Measurements from ENCODE around the gene SBSN. TPM values are rescaled to one million over a fixed set of nuclear protein-coding genes. Genes with fewer than 3 reads are reported as not detected.

SBSN gene
- total and polyA plus RNA-seq, 2 donors (not counting 1 experiment from before 2014, with no cell fraction given), result not detected

DNA sequence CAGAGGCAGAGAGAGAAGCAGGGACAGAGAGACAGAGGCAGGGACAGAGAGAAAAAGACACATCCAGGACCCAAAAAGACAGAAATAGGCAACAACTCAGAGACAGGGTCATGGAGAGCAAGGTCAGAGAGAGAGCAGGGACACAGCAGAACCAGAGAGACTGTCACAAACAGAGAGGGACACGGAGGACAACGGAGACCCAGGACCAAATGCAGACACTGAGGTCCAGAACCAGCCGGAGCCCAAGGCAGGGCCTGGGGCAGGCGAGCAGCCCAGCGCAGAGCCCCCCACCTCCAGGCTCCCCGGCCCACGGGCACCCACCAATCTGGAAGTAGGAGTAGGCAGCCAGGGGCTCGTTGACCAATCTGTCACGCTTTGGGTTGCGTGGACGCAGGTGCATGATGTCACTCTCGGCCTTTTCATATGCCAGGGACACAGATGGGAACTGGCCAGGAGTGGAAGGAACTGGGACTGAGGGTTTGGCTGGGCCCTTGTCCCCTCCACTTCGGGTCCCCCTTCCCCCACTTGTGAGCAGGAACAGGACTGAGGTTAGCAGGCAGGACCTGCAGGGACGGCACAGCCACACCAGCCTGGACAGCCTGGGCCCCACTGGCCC lies 25.4 kb upstream of the SBSN start:
- DNase-seq (no peak), ATAC-seq (ENCODE audit: low read depth) (no peak)
- Histone ChIP-seq H4K20me1 (ENCODE audit: control insufficient read depth, insufficient read depth, low read length, poor library complexity, severe bottlenecking) (no peaks in the 10 kb centered on the region), H3K9me3 (ENCODE audit: control extremely low read depth in 1 of 3, control insufficient read depth in 2 of 3, insufficient read depth in 1 of 3, low read length in 2 of 3) (peaks cover 0 to 7% (median 0%) of the 10 kb centered on the region in 3 donors), H2AFZ (ENCODE audit: insufficient read depth, low read depth, low read length, poor library complexity, severe bottlenecking) (no peak overlapping the region), H3K36me3 (replicated peaks in 1 of 2; ENCODE audit: control extremely low read depth in 1 of 2, control insufficient read depth in 1 of 2, extremely low read depth in 1 of 2, insufficient read depth in 2 of 2, low read length in 1 of 2) (peaks cover 0 to under 1% of the 10 kb centered on the region in 2 experiments), H3K9ac (ENCODE audit: low read length) (no peak overlapping the region), H3K4me3 (ENCODE audit: control extremely low read depth in 1 of 5, extremely low read depth in 1 of 5, insufficient read depth in 1 of 5, low read depth in 2 of 5, low read length in 4 of 5) (no peak overlapping the region), H3K79me2 (ENCODE audit: control insufficient read depth, insufficient read depth, low read length) (peaks cover 6% of the 10 kb centered on the region), H3K27ac (ENCODE audit: low read length in 2 of 2) (no peak overlapping the region), H3K4me1 (ENCODE audit: control insufficient read depth in 2 of 2, insufficient read depth in 2 of 2, low read length in 2 of 2) (peaks cover 10 to 12% of the 10 kb centered on the region in 2 donors), H3K4me2 (replicated peaks; ENCODE audit: low read depth, low read length, poor library complexity, severe bottlenecking) (no peak overlapping the region), H3K27me3 (replicated peaks in 1 of 4; ENCODE audit: control extremely low read depth in 1 of 4, control insufficient read depth in 3 of 4, insufficient read depth in 4 of 4, low read length in 3 of 4) (peaks cover 0 to 19% (median 3%) of the 10 kb centered on the region in 4 experiments)
- peaks cover 15% of the 10 kb centered on the region for H3K4me1 Mint-ChIP-seq
- no peak overlapping the region for H3K27ac Mint-ChIP-seq
- ChIA-PET CTCF (no interaction called here), POLR2A (no interaction called here)
- WGBS (ENCODE audit: insufficient coverage), result 86% methylated on average over 14 of the region's 14 CpGs
- H3K4me3 Mint-ChIP-seq, result no peak overlapping the region
- TF ChIP-seq, protein P1, sequence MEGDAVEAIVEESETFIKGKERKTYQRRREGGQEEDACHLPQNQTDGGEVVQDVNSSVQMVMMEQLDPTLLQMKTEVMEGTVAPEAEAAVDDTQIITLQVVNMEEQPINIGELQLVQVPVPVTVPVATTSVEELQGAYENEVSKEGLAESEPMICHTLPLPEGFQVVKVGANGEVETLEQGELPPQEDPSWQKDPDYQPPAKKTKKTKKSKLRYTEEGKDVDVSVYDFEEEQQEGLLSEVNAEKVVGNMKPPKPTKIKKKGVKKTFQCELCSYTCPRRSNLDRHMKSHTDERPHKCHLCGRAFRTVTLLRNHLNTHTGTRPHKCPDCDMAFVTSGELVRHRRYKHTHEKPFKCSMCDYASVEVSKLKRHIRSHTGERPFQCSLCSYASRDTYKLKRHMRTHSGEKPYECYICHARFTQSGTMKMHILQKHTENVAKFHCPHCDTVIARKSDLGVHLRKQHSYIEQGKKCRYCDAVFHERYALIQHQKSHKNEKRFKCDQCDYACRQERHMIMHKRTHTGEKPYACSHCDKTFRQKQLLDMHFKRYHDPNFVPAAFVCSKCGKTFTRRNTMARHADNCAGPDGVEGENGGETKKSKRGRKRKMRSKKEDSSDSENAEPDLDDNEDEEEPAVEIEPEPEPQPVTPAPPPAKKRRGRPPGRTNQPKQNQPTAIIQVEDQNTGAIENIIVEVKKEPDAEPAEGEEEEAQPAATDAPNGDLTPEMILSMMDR (IDR thresholded peaks at IDR 0.05), result no peak
- TF ChIP-seq EZH2 (IDR thresholded peaks at IDR 0.05; ENCODE audit: borderline replicate concordance, insufficient read depth, low read depth, low read length, poor library complexity, severe bottlenecking), result no peak
- no peaks in the 10 kb centered on the region for H3K9me3 Mint-ChIP-seq (ENCODE audit: insufficient read depth)
- peaks cover 14% of the 10 kb centered on the region for H3K27me3 Mint-ChIP-seq
- intact Hi-C loops (cut with micrococcal nuclease), result no loop called here

DNA sequence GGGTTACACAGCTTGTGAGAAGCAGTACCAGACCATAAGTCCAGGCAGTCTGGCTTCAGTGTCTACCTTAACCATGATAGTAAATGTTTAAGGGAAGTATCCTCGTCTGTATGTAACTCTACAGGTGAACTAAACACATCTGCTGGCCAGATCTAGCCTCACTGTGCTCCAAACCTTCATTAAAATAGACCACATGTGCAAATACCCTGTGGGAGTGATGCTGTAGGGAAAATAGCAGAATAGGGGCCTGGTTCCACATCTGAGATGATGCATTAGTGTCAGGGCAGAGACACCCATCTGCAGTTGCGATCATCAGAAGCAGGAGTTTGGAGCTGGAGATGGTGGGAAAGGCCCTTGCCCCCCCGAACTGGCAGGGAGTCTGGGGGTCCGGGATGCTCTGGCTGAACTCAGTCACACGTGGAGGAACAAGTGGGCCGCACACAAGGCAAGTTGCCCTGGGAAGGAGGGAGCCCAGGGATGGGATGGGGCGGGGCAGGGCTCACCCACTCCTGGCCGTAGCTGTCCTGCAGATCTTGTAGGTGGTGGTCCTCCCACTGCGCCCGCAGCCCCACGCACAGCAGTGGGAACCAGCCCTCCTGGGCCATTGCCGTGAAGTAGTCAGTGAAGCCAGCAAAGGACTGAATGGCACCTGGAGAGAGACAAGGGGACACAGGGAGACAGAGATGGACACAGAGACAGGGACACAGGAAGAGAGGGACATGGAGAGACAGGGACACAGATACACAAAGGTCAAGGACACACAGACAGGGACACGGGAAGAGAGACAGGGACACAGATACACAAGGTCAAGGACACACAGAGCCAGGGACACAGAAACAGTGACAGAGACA lies 24.6 kb upstream of the SBSN start:
- DNase-seq (no peak), ATAC-seq (ENCODE audit: low read depth) (no peak)
- Mint-ChIP-seq H3K9me3 (ENCODE audit: insufficient read depth) (no peaks in the 10 kb centered on the region), H3K4me3 (no peak overlapping the region), H3K4me1 (peaks cover 13% of the 10 kb centered on the region), H3K27me3 (peaks cover 12% of the 10 kb centered on the region), H3K27ac (no peak overlapping the region)
- ChIA-PET CTCF (no interaction called here), POLR2A (no interaction called here)
- Histone ChIP-seq H2AFZ (ENCODE audit: insufficient read depth, low read depth, low read length, poor library complexity, severe bottlenecking) (no peak overlapping the region), H3K4me2 (replicated peaks; ENCODE audit: low read depth, low read length, poor library complexity, severe bottlenecking) (no peak overlapping the region), H4K20me1 (ENCODE audit: control insufficient read depth, insufficient read depth, low read length, poor library complexity, severe bottlenecking) (no peaks in the 10 kb centered on the region), H3K27me3 (replicated peaks in 1 of 4; ENCODE audit: control extremely low read depth in 1 of 4, control insufficient read depth in 3 of 4, insufficient read depth in 4 of 4, low read length in 3 of 4) (peaks cover 0 to 12% (median under 1%) of the 10 kb centered on the region in 4 experiments), H3K27ac (ENCODE audit: low read length in 2 of 2) (no peak overlapping the region), H3K9ac (ENCODE audit: low read length) (no peak overlapping the region), H3K36me3 (replicated peaks in 1 of 2; ENCODE audit: control extremely low read depth in 1 of 2, control insufficient read depth in 1 of 2, extremely low read depth in 1 of 2, insufficient read depth in 2 of 2, low read length in 1 of 2) (peaks cover 0 to 6% of the 10 kb centered on the region in 2 experiments), H3K9me3 (ENCODE audit: control extremely low read depth in 1 of 3, control insufficient read depth in 2 of 3, insufficient read depth in 1 of 3, low read length in 2 of 3) (no peaks in the 10 kb centered on the region), H3K79me2 (ENCODE audit: control insufficient read depth, insufficient read depth, low read length) (peaks cover 11% of the 10 kb centered on the region), H3K4me3 (ENCODE audit: control extremely low read depth in 1 of 5, extremely low read depth in 1 of 5, insufficient read depth in 1 of 5, low read depth in 2 of 5, low read length in 4 of 5) (no peak overlapping the region), H3K4me1 (ENCODE audit: control insufficient read depth in 2 of 2, insufficient read depth in 2 of 2, low read length in 2 of 2) (peaks cover 3 to 5% of the 10 kb centered on the region in 2 donors)
- WGBS (ENCODE audit: insufficient coverage), result 90% methylated on average over 12 of the region's 13 CpGs
- intact Hi-C loops (cut with micrococcal nuclease), result no loop called here
- TF ChIP-seq, protein P1 (IDR thresholded peaks at IDR 0.05), result no peak
- no peak for TF ChIP-seq EZH2 (IDR thresholded peaks at IDR 0.05; ENCODE audit: borderline replicate concordance, insufficient read depth, low read depth, low read length, poor library complexity, severe bottlenecking)

Data from B cell (primary cell).